Cardiac muscle cell (in vitro differentiated cells and primary cell): Measurements from ENCODE around the gene HOXD4. TPM values are rescaled to one million over a fixed set of nuclear protein-coding genes. Genes with fewer than 3 reads are reported as not detected.

Source experiments
- DNase-seq, 2 donors: peaks; one replicate each; pipeline versions ENCODE4 v3.0.0 to v3.0.0-alpha.2; 2010 to 2017; ENCODE audit warnings: low read depth in 1 of 2, low spot score in 1 of 2
- H3K27ac ChIP-seq: fragments of 200-600 bp; sonication (generic); 2 replicates; pipeline ENCODE4 v1.5.1; 2016
- H3K27me3 ChIP-seq: fragments of 200-600 bp; sonication (generic); 2 replicates; pipeline ENCODE4 v1.6.0; 2016; ENCODE audit warnings: control low read depth
- H3K36me3 ChIP-seq: fragments of 200-600 bp; sonication (generic); 2 replicates; pipeline ENCODE4 v1.5.1; 2016; ENCODE audit warnings: control low read depth
- H3K4me1 ChIP-seq: fragments of 200-600 bp; sonication (generic); 2 replicates; pipeline ENCODE4 v1.8.1; 2017; ENCODE audit warnings: low read depth, mild to moderate bottlenecking, mixed run types
- H3K4me3 ChIP-seq: fragments of 200-600 bp; sonication (generic); 2 replicates; pipeline ENCODE4 v1.5.1; 2016; ENCODE audit warnings: mild to moderate bottlenecking
- H3K9me3 ChIP-seq: fragments of 200-600 bp; sonication (generic); 2 replicates; pipeline ENCODE4 v1.5.1; 2017; ENCODE audit warnings: low read depth, mild to moderate bottlenecking, control low read depth
- CTCF ChIP-seq: IDR thresholded peaks from 2 replicates; pipeline ENCODE4 v1.5.1; 2012; ENCODE audit warnings: low read depth, mild to moderate bottlenecking, low read length
- polyA plus RNA-seq: library from polyadenylated mRNA; unstranded; fragments of >200 nt; fragmentation: Nextera tagmentation; extraction: Ambion mirVana; gene quantifications from 2 replicates; pipeline ENCODE4 v1.2.1, GENCODE V29; 2016
- total RNA-seq: library from RNA; depleted of rRNA; stranded (reverse); fragments of >200 nt; gene quantifications from 2 replicates; pipeline ENCODE4 v1.2.3, GENCODE V29; 2016

Gene HOXD4
- total and polyA plus RNA-seq, 2 experiments from 2014 or later = not detected

- Histone ChIP-seq H3K36me3 (no peaks in the 10 kb centered on the region), H3K4me1 (no peaks in the 10 kb centered on the region), H3K27me3 (peaks cover 100% of the 10 kb centered on the region), H3K4me3 (no peak overlapping the region), H3K9me3 (no peaks in the 10 kb centered on the region), H3K27ac (no peak overlapping the region)
- no peak for DNase-seq
- TF ChIP-seq CTCF = no peak
Measured at GRCh38 chr2:176148751-176149421, 2.5 kb upstream of the HOXD4 start.

GRCh38 chr2:176149481-176149938 lies 1.8 kb upstream of the HOXD4 start:
- Histone ChIP-seq H3K36me3 (no peaks in the 10 kb centered on the region), H3K4me1 (no peaks in the 10 kb centered on the region), H3K9me3 (no peaks in the 10 kb centered on the region), H3K27me3 (peaks cover 100% of the 10 kb centered on the region), H3K4me3 (no peak overlapping the region), H3K27ac (no peak overlapping the region)
- no peak for DNase-seq
- TF ChIP-seq CTCF = no peak

DNA sequence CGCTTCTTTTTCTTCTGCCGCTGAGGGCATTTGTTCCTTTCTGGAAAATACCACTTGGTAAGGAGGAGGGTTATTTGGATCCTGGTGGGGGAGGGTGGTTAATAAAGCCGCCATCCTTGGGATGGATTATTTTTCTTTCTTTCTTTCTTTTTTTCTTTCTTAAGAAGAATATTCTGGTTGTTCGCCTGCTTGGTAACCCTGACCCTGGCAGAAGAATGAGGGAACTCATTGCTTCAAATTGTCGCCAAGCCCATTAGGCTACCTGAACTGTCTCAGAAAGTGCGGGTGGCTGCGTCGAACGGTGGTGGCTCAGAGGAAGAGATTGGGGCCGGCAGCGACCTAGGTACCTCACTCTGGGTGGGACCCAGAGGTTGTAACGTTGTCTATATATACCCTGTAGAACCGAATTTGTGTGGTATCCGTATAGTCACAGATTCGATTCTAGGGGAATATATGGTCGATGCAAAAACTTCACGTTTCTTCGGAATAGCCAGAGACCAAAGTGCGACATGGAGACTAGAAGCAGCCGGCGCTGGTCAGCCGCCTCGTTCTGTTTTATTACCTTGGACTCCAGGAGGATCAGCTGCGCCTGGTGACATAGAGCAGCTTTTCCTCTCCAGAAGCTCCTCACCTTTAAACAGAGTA lies 1.3 kb upstream of the HOXD4 start:
- Histone ChIP-seq H3K27ac (no peak overlapping the region), H3K9me3 (no peaks in the 10 kb centered on the region), H3K36me3 (no peaks in the 10 kb centered on the region), H3K27me3 (peaks cover 100% of the 10 kb centered on the region), H3K4me1 (no peaks in the 10 kb centered on the region), H3K4me3 (no peak overlapping the region)
- no peak for TF ChIP-seq CTCF
- no peak for DNase-seq

GRCh38 chr2:176150584-176151441 lies 537 bp upstream of the HOXD4 start:
- H3K27me3 ChIP-seq = peaks cover 100% of the 10 kb centered on the region
- TF ChIP-seq CTCF = no peak
- peaks cover under 1% of the 10 kb centered on the region for H3K9me3 ChIP-seq
- no peak overlapping the region for H3K27ac ChIP-seq
- no peak overlapping the region for H3K4me3 ChIP-seq
- DNase-seq = no peak
- H3K36me3 ChIP-seq = no peaks in the 10 kb centered on the region
- no peaks in the 10 kb centered on the region for H3K4me1 ChIP-seq

DNA sequence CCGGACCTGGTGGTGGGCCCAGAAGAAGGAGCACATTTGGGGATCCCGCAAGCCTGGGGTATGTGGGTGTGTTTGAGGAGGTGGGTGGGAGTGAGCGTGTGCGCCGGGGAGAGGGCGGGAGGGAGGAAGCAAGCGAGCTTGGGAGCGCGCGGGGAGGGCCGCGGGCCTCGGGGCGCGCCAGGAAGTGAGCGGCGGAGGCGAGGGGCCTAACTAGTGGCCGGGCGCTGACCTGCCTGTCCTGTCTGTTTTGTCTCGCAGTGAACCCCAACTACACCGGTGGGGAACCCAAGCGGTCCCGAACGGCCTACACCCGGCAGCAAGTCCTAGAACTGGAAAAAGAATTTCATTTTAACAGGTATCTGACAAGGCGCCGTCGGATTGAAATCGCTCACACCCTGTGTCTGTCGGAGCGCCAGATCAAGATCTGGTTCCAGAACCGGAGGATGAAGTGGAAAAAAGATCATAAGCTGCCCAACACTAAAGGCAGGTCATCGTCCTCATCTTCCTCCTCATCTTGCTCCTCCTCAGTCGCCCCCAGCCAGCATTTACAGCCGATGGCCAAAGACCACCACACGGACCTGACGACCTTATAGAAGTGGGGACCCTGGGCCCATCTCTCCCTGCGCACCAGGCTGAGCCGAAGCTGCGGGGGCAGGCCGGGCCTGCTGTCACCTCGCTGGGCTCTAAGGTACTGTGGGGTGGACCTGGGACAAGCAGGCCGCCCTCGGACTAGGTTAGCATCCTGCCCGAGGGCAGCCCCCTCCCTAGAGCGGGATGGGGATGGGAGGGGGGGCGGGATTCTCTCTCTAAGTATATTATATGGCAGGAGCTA lies 1.2 kb downstream of the HOXD4 start:
- Histone ChIP-seq H3K4me3 (no peak overlapping the region), H3K9me3 (peaks cover 3% of the 10 kb centered on the region), H3K27me3 (peaks cover 100% of the 10 kb centered on the region), H3K4me1 (peaks cover 4% of the 10 kb centered on the region), H3K36me3 (no peaks in the 10 kb centered on the region), H3K27ac (no peak overlapping the region)
- DNase-seq = no peak
- TF ChIP-seq CTCF = no peak
